AG04449 (cell line): ENCODE measurements around the gene NLGN2.

ENCODE experiments used
- CTCF ChIA-PET: fragments of 350-600 bp; formaldehyde crosslinking; extraction: SDS; loops from one replicate; lab custom pipeline; 2021; ENCODE audit warnings: antibody characterized with exemption; lab: Yijun Ruan, JAX
- POLR2A ChIA-PET: fragments of 400-600, 350-600 bp; formaldehyde crosslinking; extraction: SDS; loops from one replicate; lab custom pipeline; 2020; ENCODE audit warnings: antibody characterized with exemption, inconsistent platforms; lab: Yijun Ruan, JAX
- DNase-seq: peaks from one replicate; pipeline ENCODE4 v3.0.0-alpha.2; 2010; ENCODE audit warnings: low read depth, low spot score
- H3K4me3 ChIP-seq: 2 replicates; pipeline ENCODE4 v1.5.1; 2011; ENCODE audit warnings: low read depth, mild to moderate bottlenecking, control low read depth, low read length
- CTCF ChIP-seq: IDR thresholded peaks from one replicate; pipeline ENCODE4 v1.5.1; 2011; ENCODE audit warnings: mild to moderate bottlenecking, moderate library complexity, low read length, control low read depth, inconsistent platforms; ENCODE audit not compliant: insufficient read depth; ENCODE audit errors: missing control alignments

NLGN2 gene

GRCh38 chr17:7432296-7432695 is 24.7 kb downstream of the NLGN2 start:
- TF ChIP-seq CTCF: no peak
- no peak overlapping the region for H3K4me3 ChIP-seq
- ChIA-PET CTCF (interaction anchor here (0.8 to 1.9 kb wide), 2 partner anchors 77 to 129 kb away, joined by 3 to 7 read pairs; partner anchors contain the start of genes SENP3 and TMEM95), POLR2A (no interaction called here)
- DNase-seq: no peak

DNA sequence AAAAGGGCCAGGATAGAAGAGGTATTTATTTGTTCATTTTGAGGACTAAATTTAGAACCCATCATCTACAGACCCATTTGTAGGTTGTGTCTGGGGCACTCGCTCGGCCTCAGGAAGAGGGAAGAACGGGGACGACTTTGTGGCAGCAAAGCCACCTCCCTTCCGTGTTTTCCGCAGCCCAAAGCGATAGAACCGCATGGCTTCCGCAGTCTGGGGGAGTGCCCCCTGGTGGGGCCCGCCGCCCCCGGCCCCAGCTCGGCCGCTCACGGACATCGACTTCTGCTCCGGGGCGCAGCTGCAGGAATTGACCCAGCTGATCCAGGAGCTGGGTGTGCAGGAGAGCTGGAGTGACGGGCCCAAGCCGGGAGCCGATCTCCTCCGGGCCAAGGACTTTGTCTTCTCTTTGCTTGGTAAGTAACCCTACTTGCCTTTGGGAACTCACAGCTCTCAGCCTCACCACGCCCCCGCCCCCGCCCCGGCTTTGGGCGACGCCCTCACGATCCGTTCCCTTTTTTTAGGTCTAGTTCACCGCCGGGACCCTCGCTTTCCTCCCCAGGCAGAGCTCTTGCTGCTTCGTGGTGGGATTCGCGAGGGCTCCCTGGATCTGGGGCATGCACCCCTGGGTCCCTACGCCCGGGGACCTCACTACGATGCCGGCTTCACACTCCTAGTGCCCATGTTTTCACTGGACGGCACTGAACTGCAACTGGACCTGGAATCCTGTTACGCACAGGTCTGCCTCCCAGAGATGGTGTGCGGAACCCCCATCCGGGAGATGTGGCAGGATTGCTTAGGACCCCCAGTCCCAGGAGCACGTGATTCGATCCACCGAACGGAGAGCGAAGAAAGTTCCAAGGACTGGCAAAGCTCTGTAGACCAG is 28.3 kb downstream of the NLGN2 start:
- ChIA-PET CTCF (interaction anchor here (1.1 to 5.3 kb wide), 24 partner anchors 11 to 158 kb away, joined by 3 to 62 read pairs (median 6); partner anchors contain the start of genes CHRNB1, NLGN2, PLSCR3 and SENP3), POLR2A (interaction anchor here (0.5 to 2.9 kb wide), 7 partner anchors 22 to 49 kb away, joined by 3 to 19 read pairs (median 4); partner anchors contain the start of genes PLSCR3, POLR2A, TMEM256 and ZBTB4)
- no peak for TF ChIP-seq CTCF
- DNase-seq: no peak
- peak overlapping the region; percentile 56 for H3K4me3 ChIP-seq

DNA sequence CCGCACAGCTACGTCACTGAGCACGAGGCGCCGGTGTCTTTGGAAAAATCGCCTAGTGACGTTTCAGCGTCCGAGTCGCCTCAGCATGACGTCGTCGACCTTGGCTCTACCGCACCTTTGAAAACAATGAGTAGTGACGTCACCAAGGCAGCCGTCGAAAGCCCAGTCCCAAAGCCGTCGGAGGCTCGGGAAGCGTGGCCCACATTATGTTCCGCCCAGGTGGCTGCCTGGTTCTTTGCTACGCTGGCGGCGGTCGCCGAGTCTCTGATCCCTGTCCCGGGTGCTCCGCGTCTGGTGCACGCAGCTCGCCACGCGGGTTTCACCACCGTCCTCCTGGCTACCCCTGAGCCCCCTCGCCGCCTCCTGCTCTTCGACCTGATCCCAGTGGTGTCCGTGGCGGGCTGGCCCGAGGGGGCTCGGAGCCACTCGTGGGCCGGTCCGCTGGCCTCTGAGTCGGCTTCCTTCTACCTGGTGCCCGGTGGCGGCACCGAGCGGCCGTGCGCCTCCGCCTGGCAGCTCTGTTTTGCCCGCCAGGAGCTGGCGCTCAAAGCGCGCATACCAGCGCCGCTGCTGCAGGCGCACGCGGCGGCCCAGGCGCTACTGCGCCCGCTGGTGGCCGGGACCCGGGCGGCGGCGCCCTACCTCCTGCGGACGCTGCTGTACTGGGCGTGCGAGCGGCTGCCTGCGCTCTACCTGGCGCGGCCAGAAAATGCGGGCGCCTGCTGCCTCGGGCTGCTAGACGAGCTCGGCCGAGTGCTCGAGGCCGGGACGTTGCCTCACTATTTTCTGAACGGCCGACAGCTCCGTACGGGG is 29.1 kb downstream of the NLGN2 start:
- peak overlapping the region; percentile 56 for H3K4me3 ChIP-seq
- peak; percentile 76 for TF ChIP-seq CTCF
- DNase-seq: no peak
- CTCF ChIA-PET: interaction anchor here (0.6 to 5.3 kb wide), 36 partner anchors 11 to 391 kb away, joined by 3 to 62 read pairs (median 5); partner anchors contain the start of genes CHRNB1, NLGN2, PLSCR3 and SENP3
- POLR2A ChIA-PET: interaction anchor here (0.5 to 2.9 kb wide), 8 partner anchors 8 to 54 kb away, joined by 3 to 19 read pairs (median 4); partner anchors contain the start of genes PLSCR3, POLR2A, SPEM3 and TMEM256

DNA sequence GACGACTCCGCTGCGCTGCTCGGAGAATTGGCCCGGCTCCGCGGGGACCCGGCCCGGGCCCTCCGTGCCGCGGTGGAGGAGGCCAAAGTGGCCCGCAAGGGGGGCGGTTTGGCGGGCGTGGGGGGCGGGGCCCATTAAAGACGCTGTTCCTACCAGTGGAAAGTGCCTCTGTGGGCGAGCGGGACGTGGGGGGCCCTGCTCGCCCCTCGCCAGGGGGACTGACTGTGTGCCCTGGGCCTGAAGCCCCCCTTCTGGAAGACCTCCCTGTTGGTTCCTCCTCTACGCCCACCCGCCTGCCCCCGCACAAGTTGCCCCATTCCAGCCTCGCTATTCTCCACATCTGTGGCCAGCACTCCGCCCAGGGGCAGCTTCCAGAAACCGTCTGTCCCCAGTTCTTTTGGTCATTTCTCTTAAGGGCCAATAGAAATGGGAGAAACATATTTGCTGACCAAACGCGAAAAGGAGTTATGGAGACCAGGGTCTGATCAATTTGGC is 29.8 kb downstream of the NLGN2 start:
- H3K4me3 ChIP-seq: peak overlapping the region; percentile 45
- no peak for DNase-seq
- no peak for TF ChIP-seq CTCF
- CTCF ChIA-PET: interaction anchor here (0.6 to 5.3 kb wide), 31 partner anchors 10 to 392 kb away, joined by 3 to 62 read pairs (median 6); partner anchors contain the start of genes CHRNB1, NLGN2, PLSCR3 and SENP3
- POLR2A ChIA-PET: interaction anchor here (0.7 to 2.9 kb wide), 5 partner anchors 9 to 47 kb away, joined by 3 to 19 read pairs (median 5); partner anchors contain the start of genes POLR2A, SPEM3 and ZBTB4

DNA sequence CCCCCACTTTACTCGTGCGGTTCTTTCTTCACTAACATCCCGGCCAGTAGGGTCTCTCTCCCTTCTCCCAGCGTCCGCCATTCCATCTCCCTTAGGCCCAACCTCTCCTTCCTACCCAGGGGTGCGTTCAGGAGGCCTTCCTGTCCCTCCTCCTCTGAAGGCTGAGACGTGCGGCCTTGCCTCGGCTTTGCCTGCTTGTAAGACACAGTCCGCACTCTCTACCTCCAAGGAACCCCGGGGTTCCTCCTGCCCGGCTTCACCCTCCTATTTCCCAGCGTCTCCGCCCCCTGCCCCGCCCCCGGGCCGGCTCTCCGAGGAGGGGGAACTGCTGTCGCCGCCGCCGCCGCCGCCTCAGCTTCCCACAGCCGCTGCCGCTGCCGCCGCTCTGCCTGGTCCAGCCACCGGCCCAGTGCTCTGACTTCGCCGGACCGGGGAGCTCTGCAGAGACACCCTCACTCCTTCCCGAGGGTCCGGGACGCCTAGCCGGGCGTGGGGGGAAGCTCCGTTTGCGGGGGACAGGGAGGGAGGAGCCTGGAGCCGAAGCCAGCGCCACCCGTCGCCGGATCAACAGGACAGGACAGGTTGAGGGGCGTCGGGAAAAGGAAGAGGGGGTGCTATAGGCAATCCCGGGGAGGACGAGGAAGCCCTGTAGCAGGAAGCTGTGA is 30.4 kb downstream of the NLGN2 start:
- peak overlapping the region; percentile 47 for H3K4me3 ChIP-seq
- ChIA-PET CTCF (interaction anchor here (0.9 to 5.3 kb wide), 8 partner anchors 10 to 123 kb away, joined by 3 to 62 read pairs (median 6); partner anchors contain the start of genes CHRNB1, SLC35G6, SPEM1 and TMEM95), POLR2A (interaction anchor here (1.3 to 1.8 kb wide), 2 partner anchors 42 to 46 kb away, joined by 5 to 6 read pairs; partner anchors contain the start of genes POLR2A and ZBTB4)
- no peak for TF ChIP-seq CTCF
- no peak for DNase-seq
